DOHH2 (cell line): ENCODE measurements around the gene FKBP1A.

Experiments used
- H3F3A ChIP-seq: fragments of 200-600 bp; sonication (generic), shearing (Covaris generic); 2 replicates; pipeline ENCODE4 v1.6.0; 2016; ENCODE audit warnings: antibody characterized with exemption, mild to moderate bottlenecking; ENCODE audit not compliant: control insufficient read depth, insufficient read depth
- H3K27ac ChIP-seq: fragments of 200-600 bp; sonication (generic); 2 replicates; pipeline ENCODE4 v1.5.1; 2014; ENCODE audit warnings: low read depth, mild to moderate bottlenecking, low read length, moderate library complexity
- H3K27me3 ChIP-seq: fragments of 200-600 bp; sonication (generic); 2 replicates; pipeline ENCODE4 v1.6.1; 2014; ENCODE audit warnings: mild to moderate bottlenecking, low read length, mixed read lengths; ENCODE audit not compliant: control insufficient read depth
- H3K36me3 ChIP-seq: fragments of 200-600 bp; sonication (generic); 2 replicates; pipeline ENCODE4 v1.6.1; 2014; ENCODE audit warnings: mild to moderate bottlenecking, low read length, moderate library complexity, mixed read lengths; ENCODE audit not compliant: control insufficient read depth
- H3K4me1 ChIP-seq: fragments of 200-600 bp; sonication (generic); 2 replicates; pipeline ENCODE4 v1.6.1; 2014; ENCODE audit warnings: mild to moderate bottlenecking, low read length, mixed read lengths; ENCODE audit not compliant: control insufficient read depth
- H3K4me2 ChIP-seq: fragments of 200-600 bp; sonication (generic); 2 replicates; pipeline ENCODE4 v1.6.0; 2014; ENCODE audit warnings: mild to moderate bottlenecking, low read length, moderate library complexity
- H3K4me3 ChIP-seq: fragments of 200-600 bp; sonication (generic); 2 replicates; pipeline ENCODE4 v1.5.1; 2014; ENCODE audit warnings: mild to moderate bottlenecking, low read length, mixed read lengths
- H3K79me2 ChIP-seq: fragments of 200-600 bp; sonication (generic); 2 replicates; pipeline ENCODE4 v1.6.1; 2014; ENCODE audit warnings: mild to moderate bottlenecking, low read length, mixed read lengths; ENCODE audit not compliant: control insufficient read depth
- H3K9me2 ChIP-seq: fragments of 200-600 bp; sonication (generic); replicated peaks from 2 replicates; pipeline ENCODE4 v1.6.1; 2014; ENCODE audit warnings: mild to moderate bottlenecking, low read length, mixed read lengths; ENCODE audit not compliant: control insufficient read depth
- H3K9me3 ChIP-seq: fragments of 200-600 bp; sonication (generic); 2 replicates; pipeline ENCODE4 v1.6.1; 2014; ENCODE audit warnings: antibody characterized with exemption, low read length, mixed read lengths; ENCODE audit not compliant: control insufficient read depth, insufficient read depth
- H4K20me1 ChIP-seq: fragments of 200-600 bp; sonication (generic); 2 replicates; pipeline ENCODE4 v1.6.0; 2014; ENCODE audit warnings: low read depth, mild to moderate bottlenecking, antibody characterized with exemption, low read length, moderate library complexity; ENCODE audit not compliant: control insufficient read depth, insufficient read depth
- EZH2phosphoT487 ChIP-seq: fragments of 200-600 bp; sonication (generic); IDR thresholded peaks from 2 replicates; pipeline ENCODE4 v1.6.1; 2017; ENCODE audit warnings: borderline replicate concordance, mild to moderate bottlenecking, antibody characterized with exemption, low read length, moderate library complexity, mixed read lengths
- TF ChIP-seq, protein P1 (sequence below): fragments of 200-600 bp; sonication (generic); IDR thresholded peaks from one replicate; pipeline ENCODE4 v1.5.1; 2014; ENCODE audit warnings: antibody characterized with exemption, mild to moderate bottlenecking, low read depth, low read length; ENCODE audit not compliant: poor library complexity, severe bottlenecking

FKBP1A gene

GRCh38 chr20:1440024-1440423, 47.2 kb upstream of the FKBP1A start:
- TF ChIP-seq EZH2phosphoT487: no peak
- TF ChIP-seq, protein P1, sequence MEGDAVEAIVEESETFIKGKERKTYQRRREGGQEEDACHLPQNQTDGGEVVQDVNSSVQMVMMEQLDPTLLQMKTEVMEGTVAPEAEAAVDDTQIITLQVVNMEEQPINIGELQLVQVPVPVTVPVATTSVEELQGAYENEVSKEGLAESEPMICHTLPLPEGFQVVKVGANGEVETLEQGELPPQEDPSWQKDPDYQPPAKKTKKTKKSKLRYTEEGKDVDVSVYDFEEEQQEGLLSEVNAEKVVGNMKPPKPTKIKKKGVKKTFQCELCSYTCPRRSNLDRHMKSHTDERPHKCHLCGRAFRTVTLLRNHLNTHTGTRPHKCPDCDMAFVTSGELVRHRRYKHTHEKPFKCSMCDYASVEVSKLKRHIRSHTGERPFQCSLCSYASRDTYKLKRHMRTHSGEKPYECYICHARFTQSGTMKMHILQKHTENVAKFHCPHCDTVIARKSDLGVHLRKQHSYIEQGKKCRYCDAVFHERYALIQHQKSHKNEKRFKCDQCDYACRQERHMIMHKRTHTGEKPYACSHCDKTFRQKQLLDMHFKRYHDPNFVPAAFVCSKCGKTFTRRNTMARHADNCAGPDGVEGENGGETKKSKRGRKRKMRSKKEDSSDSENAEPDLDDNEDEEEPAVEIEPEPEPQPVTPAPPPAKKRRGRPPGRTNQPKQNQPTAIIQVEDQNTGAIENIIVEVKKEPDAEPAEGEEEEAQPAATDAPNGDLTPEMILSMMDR: peak; percentile 98

DNA sequence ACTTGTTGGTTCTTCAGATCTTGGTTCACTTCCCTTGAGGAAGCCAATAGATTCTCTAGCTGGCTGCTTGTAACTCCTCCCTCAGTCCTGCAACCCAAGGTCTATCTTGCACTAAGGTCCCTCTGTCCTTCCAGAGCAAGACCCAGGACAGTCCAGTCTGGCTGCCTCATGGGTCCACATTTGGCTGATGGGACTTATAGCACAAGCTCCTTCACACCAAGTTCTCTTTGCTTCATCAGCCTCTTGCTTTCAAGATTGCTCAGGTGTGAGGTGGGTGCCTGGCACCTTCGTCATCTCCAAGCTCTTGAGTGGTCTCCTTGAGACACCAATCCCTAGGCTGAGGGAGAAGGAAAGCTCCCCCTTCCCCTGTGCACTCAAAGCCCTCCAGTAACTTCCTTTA, 45.5 kb upstream of the FKBP1A start:
- TF ChIP-seq, protein P1: no peak
- TF ChIP-seq EZH2phosphoT487: no peak
- H3F3A ChIP-seq: peaks cover 8% of the 10 kb centered on the region
- H3K4me2 ChIP-seq: no peak overlapping the region
- H4K20me1 ChIP-seq: no peaks in the 10 kb centered on the region
- no peak overlapping the region for H3K4me3 ChIP-seq
- no peak overlapping the region for H3K27ac ChIP-seq
- peaks cover 9% of the 10 kb centered on the region for H3K9me3 ChIP-seq
- no peaks in the 10 kb centered on the region for H3K27me3 ChIP-seq
- no peaks in the 10 kb centered on the region for H3K9me2 ChIP-seq
- H3K36me3 ChIP-seq: peaks cover 16% of the 10 kb centered on the region
- H3K4me1 ChIP-seq: peaks cover 56% of the 10 kb centered on the region
- H3K79me2 ChIP-seq: no peaks in the 10 kb centered on the region

More at GRCh38 chr20:1440024-1440423, 47.2 kb upstream of the FKBP1A start:
- H3K9me2 ChIP-seq: no peaks in the 10 kb centered on the region
- H3F3A ChIP-seq: peaks cover 8% of the 10 kb centered on the region
- H3K4me1 ChIP-seq: peaks cover 40% of the 10 kb centered on the region
- H3K9me3 ChIP-seq: no peaks in the 10 kb centered on the region
- H3K27ac ChIP-seq: no peak overlapping the region
- H3K4me3 ChIP-seq: no peak overlapping the region
- H4K20me1 ChIP-seq: no peaks in the 10 kb centered on the region
- H3K4me2 ChIP-seq: no peak overlapping the region
- H3K36me3 ChIP-seq: peaks cover 28% of the 10 kb centered on the region
- no peaks in the 10 kb centered on the region for H3K27me3 ChIP-seq
- no peaks in the 10 kb centered on the region for H3K79me2 ChIP-seq

- TF ChIP-seq, protein P1: peak; percentile 91
- no peak for TF ChIP-seq EZH2phosphoT487
- Histone ChIP-seq H3K79me2 (no peaks in the 10 kb centered on the region), H3K36me3 (peaks cover 11% of the 10 kb centered on the region), H3K27ac (no peak overlapping the region), H4K20me1 (no peaks in the 10 kb centered on the region), H3K4me1 (peaks cover 66% of the 10 kb centered on the region), H3K4me2 (peak overlapping the region; percentile 40), H3K27me3 (no peaks in the 10 kb centered on the region), H3K4me3 (no peak overlapping the region), H3F3A (peaks cover 8% of the 10 kb centered on the region), H3K9me2 (no peaks in the 10 kb centered on the region), H3K9me3 (peaks cover 9% of the 10 kb centered on the region)
Observed at GRCh38 chr20:1437235-1437904, 44.5 kb upstream of the FKBP1A start.
